ENCODE data around the gene ANXA10. TPM values are rescaled to one million over a fixed set of nuclear protein-coding genes. Genes with fewer than 3 reads are reported as not detected.

ANXA10 gene
- polyA plus RNA-seq, 1 of the 3 experiments (the other 2 are of a cell fraction) = 0.23 TPM

GRCh38 chr4:168095776-168096406 lies 3.6 kb downstream of the ANXA10 start:
- no peak overlapping the region; the same call in 1 of the 2 replicates for H3K4me2 ChIP-seq
- TF ChIP-seq ZBTB33 (IDR thresholded peaks at IDR 0.05; ENCODE audit: borderline replicate concordance, low read depth) = no peak
- no peak for TF ChIP-seq IRF3 (IDR thresholded peaks at IDR 0.05; ENCODE audit: low read depth, low read length)
- TF ChIP-seq SMC3 (IDR thresholded peaks at IDR 0.05; ENCODE audit: low read depth, low read length) = no peak
- TF ChIP-seq PBX3 (IDR thresholded peaks at IDR 0.05) = no peak
- TF ChIP-seq EZH2phosphoT487 (IDR thresholded peaks at IDR 0.05; ENCODE audit: borderline replicate concordance, low read depth) = no peak
- TF ChIP-seq CTCF (IDR thresholded peaks at IDR 0.05) = no peak
- no peak for TF ChIP-seq FOXM1 (IDR thresholded peaks at IDR 0.05; ENCODE audit: low read depth)
- no peak for TF ChIP-seq USF1 (IDR thresholded peaks at IDR 0.05; ENCODE audit: borderline replicate concordance, low read depth)
- no peak for TF ChIP-seq FOSL2 (IDR thresholded peaks at IDR 0.05; ENCODE audit: borderline replicate concordance, low read depth)
- POLR2A ChIA-PET = no interaction called here
- no peaks in the 10 kb centered on the region for H4K20me1 ChIP-seq (ENCODE audit: insufficient read depth)
- CTCF ChIA-PET = no interaction called here
- H3K9me2 ChIP-seq = no peaks in the 10 kb centered on the region
- no peaks in the 10 kb centered on the region for H3K9me3 ChIP-seq
- DNase-seq = no peak
- H3K4me1 ChIP-seq (ENCODE audit: control insufficient read depth in 1 of 2, insufficient read depth in 2 of 2, low read depth in 1 of 2, low read length in 1 of 2) = peaks cover 0 to 12% of the 10 kb centered on the region in 2 experiments; a peak in 2 of 4 replicates
- 0 out of 2 replicates have a peak overlapping the region, but pooled peaks have one; percentile 36 for H2AFZ ChIP-seq (ENCODE audit: low read depth)
- no peak overlapping the region for H3K4me3 ChIP-seq (ENCODE audit: low read depth in 2 of 2, low read length in 1 of 2)
- no peaks in the 10 kb centered on the region for H3K27me3 ChIP-seq (ENCODE audit: insufficient read depth)
- WGBS (ENCODE audit: low lambda C conversion rate) = 35% methylated on average over 2 of the region's 2 CpGs
- H3K9ac ChIP-seq = no peak overlapping the region
- peak overlapping the region in 1 of 2 experiments; percentile 65; a peak in 2 of 4 replicates for H3K27ac ChIP-seq (ENCODE audit: low read depth in 2 of 2, low read length in 1 of 2)
- no peaks in the 10 kb centered on the region for H3K36me3 ChIP-seq (replicated peaks in 1 of 2; ENCODE audit: control insufficient read depth in 1 of 2, insufficient read depth in 2 of 2, low read length in 1 of 2)
- no peaks in the 10 kb centered on the region for H3K79me2 ChIP-seq (ENCODE audit: insufficient read depth)
- peaks cover 23% of the 10 kb centered on the region for H3F3A ChIP-seq (replicated peaks; ENCODE audit: insufficient read depth)
